ENCODE results near the gene FAM169A. TPM values are rescaled to one million over a fixed set of nuclear protein-coding genes. Genes with fewer than 3 reads are reported as not detected.

Gene FAM169A
- total and polyA plus RNA-seq, 10 of the 15 experiments (the other 5 are each of a cell fraction or from before 2014, with no cell fraction given), result 0.37 to 15.4 (median 4.7) TPM

DNA sequence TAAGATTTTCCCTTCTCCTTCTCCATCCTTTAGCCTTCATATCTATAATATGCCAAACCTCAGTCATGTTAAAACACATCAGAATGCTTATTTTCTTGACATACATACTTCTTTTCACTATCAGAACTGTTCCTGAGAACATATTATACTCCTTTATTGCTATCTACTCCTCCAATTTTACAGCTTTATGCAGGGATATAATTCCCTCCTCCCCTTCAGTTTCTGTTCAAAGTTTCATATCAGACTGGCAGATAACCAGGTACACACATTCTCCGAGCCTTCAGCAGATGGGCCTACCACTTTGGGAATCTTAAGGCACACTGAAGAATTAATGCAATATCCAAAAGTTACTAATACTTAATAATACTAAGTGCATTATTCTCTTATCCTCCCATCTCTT, 29.1 kb downstream of the FAM169A start (continued):
- no peak for TF ChIP-seq E4F1 (IDR thresholded peaks at IDR 0.05; ENCODE audit: borderline replicate concordance, partially characterized antibody)
- TF ChIP-seq TCF12 (IDR thresholded peaks at IDR 0.05; ENCODE audit: low read depth, low read length), result no peak
- no peak for TF ChIP-seq KLF5 (IDR thresholded peaks at IDR 0.05; ENCODE audit: partially characterized antibody)
- TF ChIP-seq, protein P1, sequence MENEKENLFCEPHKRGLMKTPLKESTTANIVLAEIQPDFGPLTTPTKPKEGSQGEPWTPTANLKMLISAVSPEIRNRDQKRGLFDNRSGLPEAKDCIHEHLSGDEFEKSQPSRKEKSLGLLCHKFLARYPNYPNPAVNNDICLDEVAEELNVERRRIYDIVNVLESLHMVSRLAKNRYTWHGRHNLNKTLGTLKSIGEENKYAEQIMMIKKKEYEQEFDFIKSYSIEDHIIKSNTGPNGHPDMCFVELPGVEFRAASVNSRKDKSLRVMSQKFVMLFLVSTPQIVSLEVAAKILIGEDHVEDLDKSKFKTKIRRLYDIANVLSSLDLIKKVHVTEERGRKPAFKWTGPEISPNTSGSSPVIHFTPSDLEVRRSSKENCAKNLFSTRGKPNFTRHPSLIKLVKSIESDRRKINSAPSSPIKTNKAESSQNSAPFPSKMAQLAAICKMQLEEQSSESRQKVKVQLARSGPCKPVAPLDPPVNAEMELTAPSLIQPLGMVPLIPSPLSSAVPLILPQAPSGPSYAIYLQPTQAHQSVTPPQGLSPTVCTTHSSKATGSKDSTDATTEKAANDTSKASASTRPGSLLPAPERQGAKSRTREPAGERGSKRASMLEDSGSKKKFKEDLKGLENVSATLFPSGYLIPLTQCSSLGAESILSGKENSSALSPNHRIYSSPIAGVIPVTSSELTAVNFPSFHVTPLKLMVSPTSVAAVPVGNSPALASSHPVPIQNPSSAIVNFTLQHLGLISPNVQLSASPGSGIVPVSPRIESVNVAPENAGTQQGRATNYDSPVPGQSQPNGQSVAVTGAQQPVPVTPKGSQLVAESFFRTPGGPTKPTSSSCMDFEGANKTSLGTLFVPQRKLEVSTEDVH (IDR thresholded peaks at IDR 0.05; ENCODE audit: low read depth, partially characterized antibody), result no peak
- TF ChIP-seq CBX5 (IDR thresholded peaks at IDR 0.05; ENCODE audit: low read depth), result no peak
- no peak for TF ChIP-seq SMAD1 (IDR thresholded peaks at IDR 0.05; ENCODE audit: low read depth, partially characterized antibody)
- TF ChIP-seq, protein P2, sequence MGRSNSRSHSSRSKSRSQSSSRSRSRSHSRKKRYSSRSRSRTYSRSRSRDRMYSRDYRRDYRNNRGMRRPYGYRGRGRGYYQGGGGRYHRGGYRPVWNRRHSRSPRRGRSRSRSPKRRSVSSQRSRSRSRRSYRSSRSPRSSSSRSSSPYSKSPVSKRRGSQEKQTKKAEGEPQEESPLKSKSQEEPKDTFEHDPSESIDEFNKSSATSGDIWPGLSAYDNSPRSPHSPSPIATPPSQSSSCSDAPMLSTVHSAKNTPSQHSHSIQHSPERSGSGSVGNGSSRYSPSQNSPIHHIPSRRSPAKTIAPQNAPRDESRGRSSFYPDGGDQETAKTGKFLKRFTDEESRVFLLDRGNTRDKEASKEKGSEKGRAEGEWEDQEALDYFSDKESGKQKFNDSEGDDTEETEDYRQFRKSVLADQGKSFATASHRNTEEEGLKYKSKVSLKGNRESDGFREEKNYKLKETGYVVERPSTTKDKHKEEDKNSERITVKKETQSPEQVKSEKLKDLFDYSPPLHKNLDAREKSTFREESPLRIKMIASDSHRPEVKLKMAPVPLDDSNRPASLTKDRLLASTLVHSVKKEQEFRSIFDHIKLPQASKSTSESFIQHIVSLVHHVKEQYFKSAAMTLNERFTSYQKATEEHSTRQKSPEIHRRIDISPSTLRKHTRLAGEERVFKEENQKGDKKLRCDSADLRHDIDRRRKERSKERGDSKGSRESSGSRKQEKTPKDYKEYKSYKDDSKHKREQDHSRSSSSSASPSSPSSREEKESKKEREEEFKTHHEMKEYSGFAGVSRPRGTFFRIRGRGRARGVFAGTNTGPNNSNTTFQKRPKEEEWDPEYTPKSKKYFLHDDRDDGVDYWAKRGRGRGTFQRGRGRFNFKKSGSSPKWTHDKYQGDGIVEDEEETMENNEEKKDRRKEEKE (IDR thresholded peaks at IDR 0.05), result no peak
